OCI-LY7 (cell line): Measurements from ENCODE around the gene P2RX6.

Experiments
- CTCF ChIP-seq: fragments of 200-600 bp; sonication (generic); conservative IDR thresholded peaks from 2 replicates; pipeline ENCODE4 v1.5.1; 2014; ENCODE audit warnings: mild to moderate bottlenecking, antibody characterized with exemption, low read length, moderate library complexity, mixed read lengths
- EZH2phosphoT487 ChIP-seq: fragments of 200-600 bp; sonication (generic); IDR thresholded peaks from 2 replicates; pipeline ENCODE4 v1.6.1; 2018; ENCODE audit warnings: low read depth, borderline replicate concordance, mild to moderate bottlenecking, mixed run types, antibody characterized with exemption, low read length, moderate library complexity, mixed read lengths

GRCh38 chr22:21047035-21047661 is 32.2 kb downstream of the P2RX6 start:
- TF ChIP-seq CTCF = no peak
- TF ChIP-seq EZH2phosphoT487 = no peak
